PFSK-1 (cell line): ENCODE results near the gene TOLLIP.

Experiments used
- FOXP2 ChIP-seq: optimal IDR thresholded peaks from 2 replicates; pipeline ENCODE3; 2011; ENCODE audit warnings: borderline replicate concordance, control low read depth, inconsistent platforms; ENCODE audit not compliant: insufficient read depth; ENCODE audit errors: extremely low read length, extremely low read depth
- POLR2AphosphoS5 ChIP-seq: IDR thresholded peaks from 2 replicates; pipeline ENCODE4 v1.6.1; 2012; ENCODE audit warnings: low read depth, mild to moderate bottlenecking, control low read depth, low read length, moderate library complexity
- REST ChIP-seq, 2 experiments: IDR thresholded peaks; 2 replicates each; pipeline versions ENCODE4 v1.6.1 to v1.8.0; 2011 to 2012; ENCODE audit warnings: low read depth in 2 of 2, low read length in 2 of 2, control low read depth in 1 of 2, inconsistent platforms in 1 of 2, mild to moderate bottlenecking in 1 of 2, moderate library complexity in 1 of 2; ENCODE audit not compliant: insufficient read depth in 1 of 2
- SIN3A ChIP-seq: IDR thresholded peaks from 2 replicates; pipeline ENCODE4 v1.6.1; 2012; ENCODE audit warnings: mild to moderate bottlenecking, low read length, moderate library complexity, borderline replicate concordance; ENCODE audit not compliant: insufficient read depth
- TAF1 ChIP-seq: IDR thresholded peaks from 2 replicates; pipeline ENCODE4 v1.6.1; 2012; ENCODE audit warnings: low read length, control low read depth, borderline replicate concordance; ENCODE audit not compliant: insufficient read depth

Gene TOLLIP

GRCh38 chr11:1344056-1344635 is 34.7 kb upstream of the TOLLIP start:
- TF ChIP-seq FOXP2 (no peak), SIN3A (no peak), REST (IDR thresholded peaks at IDR 0.05; ENCODE audit: insufficient read depth in 1 of 2, low read depth in 2 of 2, low read length in 2 of 2) (no peak), TAF1 (no peak), POLR2AphosphoS5 (no peak)

DNA sequence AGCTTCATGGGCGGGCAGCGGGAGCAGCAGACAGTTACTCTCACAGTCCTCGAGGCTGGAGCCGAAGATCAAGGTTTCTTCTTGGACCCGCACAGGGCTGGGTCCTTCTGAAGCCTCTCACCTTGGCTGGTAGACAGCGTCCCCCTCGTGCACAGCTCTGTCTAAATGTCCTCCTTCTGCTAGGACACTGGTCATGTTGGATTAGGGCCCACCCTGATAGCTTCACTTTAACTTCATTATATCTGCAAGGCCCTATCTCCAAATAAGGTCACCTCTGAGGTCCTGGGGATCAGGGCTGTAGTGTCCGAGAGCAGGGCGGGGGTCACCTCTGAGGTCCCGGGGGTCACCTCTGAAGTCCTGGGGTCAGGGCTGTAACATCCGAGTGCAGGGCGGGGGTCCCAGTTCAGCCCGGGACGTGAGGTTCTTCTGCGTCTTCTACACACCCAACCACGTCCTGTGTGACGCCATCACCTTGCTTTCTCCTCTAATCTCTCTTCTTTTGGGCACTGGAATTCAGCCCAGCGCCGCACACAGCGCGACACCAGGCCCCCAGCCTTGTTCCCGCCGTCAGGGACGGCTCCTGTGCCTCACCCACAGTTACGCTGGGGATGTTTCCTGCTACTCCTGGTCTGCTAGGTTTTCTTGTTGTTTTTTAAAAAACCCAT is 34.1 kb upstream of the TOLLIP start:
- no peak for TF ChIP-seq SIN3A

GRCh38 chr11:1342946-1343345 is 33.5 kb upstream of the TOLLIP start:
- TF ChIP-seq TAF1 (no peak), POLR2AphosphoS5 (no peak), REST (IDR thresholded peaks at IDR 0.05; ENCODE audit: insufficient read depth in 1 of 2, low read depth in 2 of 2, low read length in 2 of 2) (no peak), FOXP2 (no peak), SIN3A (no peak)

DNA sequence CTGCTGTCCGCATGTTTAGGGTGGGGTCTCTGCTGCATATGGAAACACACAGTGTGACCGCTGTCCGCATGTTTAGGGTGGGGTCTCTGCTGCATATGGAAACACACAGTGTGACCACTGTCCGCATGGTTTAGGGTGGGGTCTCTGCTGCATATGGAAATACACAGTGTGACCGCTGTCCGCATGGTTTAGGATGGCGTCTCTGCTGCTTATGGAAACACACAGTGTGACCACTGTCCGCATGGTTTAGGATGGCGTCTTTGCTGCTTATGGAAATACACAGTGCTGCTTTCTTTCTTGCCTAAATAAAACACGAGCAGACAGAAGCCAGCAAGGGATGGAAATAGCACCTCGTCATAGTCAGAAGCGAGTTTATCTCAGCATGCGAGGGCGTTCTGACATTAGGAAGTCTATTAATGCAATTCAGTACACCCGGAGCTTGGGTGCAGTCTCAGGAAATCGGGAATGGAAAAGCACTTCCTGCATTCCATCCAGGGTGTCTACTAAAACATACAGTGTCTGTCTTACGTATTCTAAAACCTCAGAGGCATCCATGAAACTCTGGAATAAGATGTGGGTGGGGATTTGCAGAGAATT is 32.6 kb upstream of the TOLLIP start:
- TF ChIP-seq POLR2AphosphoS5, result no peak
- TF ChIP-seq TAF1, result no peak
- TF ChIP-seq SIN3A, result no peak
- no peak for TF ChIP-seq FOXP2
- no peak for TF ChIP-seq REST (IDR thresholded peaks at IDR 0.05; ENCODE audit: insufficient read depth in 1 of 2, low read depth in 2 of 2, low read length in 2 of 2)

DNA sequence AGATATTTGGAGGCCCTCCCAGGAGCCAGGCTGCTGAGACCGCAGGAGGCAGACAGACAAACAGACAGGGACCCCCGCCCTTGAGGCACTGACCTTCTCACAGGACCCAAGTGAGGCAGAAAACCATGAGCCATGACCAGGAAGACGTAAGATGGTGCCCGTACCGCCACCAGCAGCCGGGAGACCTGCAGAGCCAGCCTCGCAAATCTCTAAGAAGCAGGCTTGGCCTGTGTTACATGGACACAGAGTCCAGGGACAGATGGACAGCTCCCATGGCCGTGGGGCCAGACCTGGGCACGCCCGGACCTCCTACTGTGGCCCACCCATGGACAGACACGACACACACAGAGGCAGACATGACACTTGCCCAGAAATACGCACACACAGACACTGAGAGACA is 30.7 kb upstream of the TOLLIP start:
- no peak for TF ChIP-seq TAF1
- TF ChIP-seq REST (IDR thresholded peaks at IDR 0.05; ENCODE audit: insufficient read depth in 1 of 2, low read depth in 2 of 2, low read length in 2 of 2), result no peak
- TF ChIP-seq POLR2AphosphoS5, result no peak
- no peak for TF ChIP-seq SIN3A
- no peak for TF ChIP-seq FOXP2
